ENCODE results near the gene MTHFS.

DNA sequence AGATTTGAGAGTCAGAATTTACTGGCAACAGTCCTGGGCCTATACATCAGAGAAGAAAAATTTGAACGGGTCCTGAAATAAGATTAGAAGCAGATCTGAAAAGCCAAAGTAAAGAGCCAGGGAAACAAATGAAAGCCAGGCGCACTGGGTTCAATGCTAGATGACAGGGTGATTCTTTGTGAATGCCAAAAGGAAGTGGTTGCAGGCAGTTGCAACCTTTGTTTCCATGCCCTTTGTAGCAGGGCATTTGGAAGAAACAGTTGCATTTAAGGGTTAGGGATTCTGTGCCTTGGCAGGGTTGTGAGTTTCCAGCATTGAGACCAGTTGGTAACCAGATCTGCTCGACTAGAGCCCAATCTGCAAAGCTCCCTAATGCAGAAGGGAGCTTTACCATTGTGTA, 36.4 kb upstream of the MTHFS start:
- no peak for TF ChIP-seq POLR2A (IDR thresholded peaks at IDR 0.05)
- TF ChIP-seq, protein P1, sequence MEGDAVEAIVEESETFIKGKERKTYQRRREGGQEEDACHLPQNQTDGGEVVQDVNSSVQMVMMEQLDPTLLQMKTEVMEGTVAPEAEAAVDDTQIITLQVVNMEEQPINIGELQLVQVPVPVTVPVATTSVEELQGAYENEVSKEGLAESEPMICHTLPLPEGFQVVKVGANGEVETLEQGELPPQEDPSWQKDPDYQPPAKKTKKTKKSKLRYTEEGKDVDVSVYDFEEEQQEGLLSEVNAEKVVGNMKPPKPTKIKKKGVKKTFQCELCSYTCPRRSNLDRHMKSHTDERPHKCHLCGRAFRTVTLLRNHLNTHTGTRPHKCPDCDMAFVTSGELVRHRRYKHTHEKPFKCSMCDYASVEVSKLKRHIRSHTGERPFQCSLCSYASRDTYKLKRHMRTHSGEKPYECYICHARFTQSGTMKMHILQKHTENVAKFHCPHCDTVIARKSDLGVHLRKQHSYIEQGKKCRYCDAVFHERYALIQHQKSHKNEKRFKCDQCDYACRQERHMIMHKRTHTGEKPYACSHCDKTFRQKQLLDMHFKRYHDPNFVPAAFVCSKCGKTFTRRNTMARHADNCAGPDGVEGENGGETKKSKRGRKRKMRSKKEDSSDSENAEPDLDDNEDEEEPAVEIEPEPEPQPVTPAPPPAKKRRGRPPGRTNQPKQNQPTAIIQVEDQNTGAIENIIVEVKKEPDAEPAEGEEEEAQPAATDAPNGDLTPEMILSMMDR (IDR thresholded peaks at IDR 0.05), result no peak
